Mononuclear cell (primary cell): ENCODE measurements around the gene ATP9A. TPM values are rescaled to one million over a fixed set of nuclear protein-coding genes. Genes with fewer than 3 reads are reported as not detected.
"Not testable (repeated sequence)": the region's sequence is repeated elsewhere in the genome, so short reads cannot be mapped to it uniquely, and the experiment has no call there.

ENCODE experiments used
- H3K27me3 ChIP-seq: 2 replicates; pipeline ENCODE4 v1.6.0; 2011; ENCODE audit warnings: low read length, control low read depth; ENCODE audit not compliant: insufficient read depth
- H3K4me1 ChIP-seq: 2 replicates; pipeline ENCODE4 v1.5.1; 2011; ENCODE audit warnings: mild to moderate bottlenecking, low read length, control low read depth; ENCODE audit not compliant: insufficient read depth
- H3K4me3 ChIP-seq: 2 replicates; pipeline ENCODE4 v1.5.1; 2011; ENCODE audit warnings: mild to moderate bottlenecking, low read length, moderate library complexity
- H3K9me3 ChIP-seq: 2 replicates; pipeline ENCODE4 v1.5.1; 2011; ENCODE audit warnings: low read depth, mild to moderate bottlenecking, control low read depth, low read length
- total RNA-seq: library from RNA; depleted of rRNA; stranded (reverse); fragments of >200 nt; gene quantifications from one replicate; pipeline ENCODE4 v1.2.3, GENCODE V29; 2012

The ATP9A gene
- total RNA-seq, 1 donor, result 2.3 TPM

DNA sequence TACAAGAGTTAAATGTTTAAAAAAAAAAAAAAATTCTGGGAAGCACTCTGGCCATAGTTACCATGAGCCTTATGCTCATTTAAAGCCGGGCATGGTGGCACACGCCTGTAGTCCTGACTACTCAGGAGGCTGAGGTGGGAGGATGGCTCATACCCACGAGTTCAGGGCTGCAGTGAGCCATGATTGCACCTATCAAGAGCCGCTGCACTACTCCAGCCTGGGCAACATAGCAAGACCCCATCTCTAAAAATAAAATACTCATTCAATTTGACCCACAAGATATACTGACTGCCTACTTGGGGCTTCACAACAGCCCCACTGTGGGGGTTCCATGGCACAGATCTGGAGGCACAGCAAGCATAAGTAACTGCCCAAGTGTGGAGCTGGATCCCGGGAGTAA lies 113.7 kb downstream of the ATP9A start:
- H3K4me3 ChIP-seq, result no peak overlapping the region
- no peaks in the 10 kb centered on the region for H3K9me3 ChIP-seq
- H3K27me3 ChIP-seq, result no peaks in the 10 kb centered on the region
- peaks cover 24% of the 10 kb centered on the region for H3K4me1 ChIP-seq

- peaks cover 24% of the 10 kb centered on the region for H3K4me1 ChIP-seq
- H3K4me3 ChIP-seq, result no peak overlapping the region
- no peaks in the 10 kb centered on the region for H3K9me3 ChIP-seq
- no peaks in the 10 kb centered on the region for H3K27me3 ChIP-seq
Observed at GRCh38 chr20:51654060-51654459, 114.1 kb downstream of the ATP9A start.

GRCh38 chr20:51653226-51653625 lies 115.0 kb downstream of the ATP9A start:
- H3K27me3 ChIP-seq, result no peaks in the 10 kb centered on the region
- H3K4me3 ChIP-seq, result no peak overlapping the region
- H3K9me3 ChIP-seq, result no peaks in the 10 kb centered on the region
- peaks cover 24% of the 10 kb centered on the region for H3K4me1 ChIP-seq

GRCh38 chr20:51651921-51652549 lies 116.2 kb downstream of the ATP9A start:
- H3K4me1 ChIP-seq, result peaks cover 24% of the 10 kb centered on the region
- no peaks in the 10 kb centered on the region for H3K9me3 ChIP-seq
- H3K4me3 ChIP-seq, result no peak overlapping the region
- H3K27me3 ChIP-seq, result no peaks in the 10 kb centered on the region

GRCh38 chr20:51650685-51651134 lies 117.5 kb downstream of the ATP9A start:
- Histone ChIP-seq H3K9me3 (no peaks in the 10 kb centered on the region), H3K27me3 (no peaks in the 10 kb centered on the region), H3K4me3 (no peak overlapping the region)

GRCh38 chr20:51648571-51648947 lies 119.6 kb downstream of the ATP9A start:
- H3K9me3 ChIP-seq, result no peaks in the 10 kb centered on the region
- H3K27me3 ChIP-seq, result no peaks in the 10 kb centered on the region
- no peak overlapping the region for H3K4me3 ChIP-seq
- H3K4me1 ChIP-seq, result peaks cover 24% of the 10 kb centered on the region

More at GRCh38 chr20:51650685-51651134, 117.5 kb downstream of the ATP9A start:
- H3K4me1 ChIP-seq, result peaks cover 24% of the 10 kb centered on the region

GRCh38 chr20:51647674-51648570 lies 120.3 kb downstream of the ATP9A start:
- no peak overlapping the region for H3K4me3 ChIP-seq
- peaks cover 24% of the 10 kb centered on the region for H3K4me1 ChIP-seq
- H3K9me3 ChIP-seq, result no peaks in the 10 kb centered on the region
- no peaks in the 10 kb centered on the region for H3K27me3 ChIP-seq

DNA sequence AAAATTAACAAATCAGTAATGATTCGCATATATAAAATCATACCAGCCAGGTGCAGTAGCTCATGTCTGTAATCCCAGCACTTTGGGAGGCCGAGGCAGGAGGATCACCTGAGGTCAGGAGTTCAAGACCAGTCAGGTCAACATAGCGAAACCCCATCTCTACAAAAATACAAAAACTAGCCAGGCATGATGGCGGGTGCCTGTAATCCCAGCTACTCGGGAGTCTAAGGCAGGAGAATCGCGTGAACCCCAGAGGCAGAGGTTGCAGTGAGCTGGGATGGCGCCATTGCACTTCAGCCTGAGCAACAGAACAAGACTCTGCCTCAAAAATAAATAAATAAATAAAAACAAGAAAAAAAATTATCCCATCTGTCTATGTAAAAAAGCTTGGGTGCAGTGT lies 124.4 kb downstream of the ATP9A start:
- not testable (repeated sequence) for H3K4me3 ChIP-seq, H3K4me1 ChIP-seq, H3K9me3 ChIP-seq, H3K27me3 ChIP-seq

- H3K4me1 ChIP-seq, result no peaks in the 10 kb centered on the region
- no peaks in the 10 kb centered on the region for H3K9me3 ChIP-seq
- no peaks in the 10 kb centered on the region for H3K27me3 ChIP-seq
- no peak overlapping the region for H3K4me3 ChIP-seq
Observed at GRCh38 chr20:51643390-51643789, 124.8 kb downstream of the ATP9A start.

DNA sequence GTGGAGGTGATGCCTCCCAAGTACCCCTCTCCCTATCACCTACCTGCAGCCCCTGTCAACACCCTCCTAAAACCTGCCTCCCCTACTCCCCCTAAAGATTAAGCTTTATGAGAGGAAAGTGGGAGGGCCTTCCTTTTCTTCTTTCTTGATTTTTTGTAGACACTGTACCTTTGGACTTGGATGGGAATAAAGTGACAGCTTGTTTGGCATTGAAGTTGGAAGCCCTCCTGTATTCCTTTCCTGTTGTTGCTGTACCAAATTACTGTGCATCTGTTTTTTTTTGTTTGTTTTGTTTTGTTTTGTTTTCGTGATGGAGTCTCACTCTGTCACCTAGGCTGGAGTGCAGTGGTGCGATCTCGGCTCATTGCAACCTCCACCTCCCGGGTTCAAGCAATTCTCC lies 126.3 kb downstream of the ATP9A start:
- Histone ChIP-seq H3K9me3 (no peaks in the 10 kb centered on the region), H3K27me3 (no peaks in the 10 kb centered on the region), H3K4me3 (no peak overlapping the region), H3K4me1 (no peaks in the 10 kb centered on the region)

DNA sequence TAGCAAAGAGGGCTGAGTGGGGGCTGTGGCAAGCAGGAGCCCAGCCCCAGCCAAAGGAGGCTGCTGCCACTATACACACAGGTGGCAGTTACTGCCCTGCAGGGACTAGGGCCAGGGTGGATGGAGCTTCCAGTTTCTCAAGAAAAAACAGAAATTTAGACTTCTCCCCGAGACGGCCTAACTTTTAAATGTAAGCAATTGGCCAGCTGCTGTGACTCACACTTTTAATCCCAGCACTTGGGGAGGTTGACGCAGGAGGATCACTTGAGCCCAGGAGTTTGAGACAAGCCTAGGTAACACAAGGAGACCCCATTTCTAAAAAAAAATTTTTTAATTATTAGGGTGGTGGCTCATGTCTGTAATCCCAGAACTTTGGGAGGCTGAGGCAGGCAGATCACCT lies 127.4 kb downstream of the ATP9A start:
- no peaks in the 10 kb centered on the region for H3K4me1 ChIP-seq
- H3K4me3 ChIP-seq, result no peak overlapping the region
- H3K9me3 ChIP-seq, result no peaks in the 10 kb centered on the region
- H3K27me3 ChIP-seq, result no peaks in the 10 kb centered on the region

- Histone ChIP-seq H3K4me1 (no peaks in the 10 kb centered on the region), H3K9me3 (no peaks in the 10 kb centered on the region), H3K27me3 (no peaks in the 10 kb centered on the region), H3K4me3 (no peak overlapping the region)
Observed at GRCh38 chr20:51639206-51639832, 128.9 kb downstream of the ATP9A start.

- Histone ChIP-seq H3K4me1 (peaks cover 2% of the 10 kb centered on the region), H3K27me3 (peaks cover 2% of the 10 kb centered on the region), H3K9me3 (no peaks in the 10 kb centered on the region), H3K4me3 (no peak overlapping the region)
Observed at GRCh38 chr20:51637241-51637640, 130.9 kb downstream of the ATP9A start.

DNA sequence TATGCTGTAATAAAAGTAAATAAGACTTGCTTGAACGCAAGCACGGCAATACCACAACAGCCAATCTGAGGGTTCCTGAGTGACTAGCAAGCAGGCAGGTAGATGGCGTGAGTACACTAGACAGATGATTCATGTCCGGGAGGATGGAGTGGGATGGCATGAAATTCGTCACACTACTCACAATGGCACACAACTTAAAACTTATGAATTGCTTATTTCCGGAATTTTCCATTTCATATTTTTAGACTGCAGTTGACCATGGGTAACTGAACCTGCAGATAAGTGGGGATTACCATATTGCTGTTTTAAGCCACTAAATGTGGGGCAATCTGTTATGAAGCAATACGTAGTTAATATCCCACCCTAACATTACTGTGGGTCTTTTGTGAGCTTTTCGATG lies 132.1 kb downstream of the ATP9A start:
- Histone ChIP-seq H3K4me1 (peaks cover 13% of the 10 kb centered on the region), H3K27me3 (peaks cover 2% of the 10 kb centered on the region), H3K9me3 (no peaks in the 10 kb centered on the region), H3K4me3 (no peak overlapping the region)

GRCh38 chr20:51635680-51636079 lies 132.5 kb downstream of the ATP9A start:
- peaks cover 2% of the 10 kb centered on the region for H3K27me3 ChIP-seq
- peaks cover 18% of the 10 kb centered on the region for H3K4me1 ChIP-seq
- no peaks in the 10 kb centered on the region for H3K9me3 ChIP-seq
- H3K4me3 ChIP-seq, result no peak overlapping the region
